Nephron progenitor cell (in vitro differentiated cells): ENCODE measurements around the gene MIA2.
A peak's percentile ranks its signal among the peaks of the same experiment; 100 is the strongest.
"Not testable (repeated sequence)": the region's sequence is repeated elsewhere in the genome, so short reads cannot be mapped to it uniquely, and the experiment has no call there.

Experiments
- DNase-seq: peaks from one replicate; pipeline ENCODE4 v3.0.0; 2021
- H3K27ac Mint-ChIP-seq: 2 replicates; pipeline ENCODE4 v1.8.0; 2021; ENCODE audit warnings: mild to moderate bottlenecking, moderate library complexity, mixed read lengths
- H3K27me3 Mint-ChIP-seq: 2 replicates; pipeline ENCODE4 v1.8.0; 2021; ENCODE audit warnings: mild to moderate bottlenecking, low read depth, mixed read lengths; ENCODE audit not compliant: poor library complexity
- H3K36me3 Mint-ChIP-seq: 2 replicates; pipeline ENCODE4 v1.8.0; 2021; ENCODE audit warnings: low read depth, mixed read lengths
- H3K4me1 Mint-ChIP-seq: 2 replicates; pipeline ENCODE4 v1.8.0; 2021; ENCODE audit warnings: mixed read lengths
- H3K4me3 Mint-ChIP-seq: 2 replicates; pipeline ENCODE4 v1.8.0; 2021; ENCODE audit warnings: mild to moderate bottlenecking, moderate library complexity, mixed read lengths
- H3K9me3 Mint-ChIP-seq: 2 replicates; pipeline ENCODE4 v1.8.0; 2021; ENCODE audit warnings: mild to moderate bottlenecking, moderate library complexity, mixed read lengths
- CTCF ChIP-seq: fragments of 200-600 bp; sonication (generic); IDR thresholded peaks from 2 replicates; pipeline ENCODE4 v1.5.0; 2021; ENCODE audit warnings: antibody characterized with exemption

Gene MIA2

GRCh38 chr14:39339003-39339402, 105.3 kb downstream of the MIA2 start:
- TF ChIP-seq CTCF: no peak
- H3K27ac Mint-ChIP-seq: no peak overlapping the region
- no peaks in the 10 kb centered on the region for H3K9me3 Mint-ChIP-seq
- peaks cover 36% of the 10 kb centered on the region for H3K36me3 Mint-ChIP-seq
- H3K4me3 Mint-ChIP-seq: no peak overlapping the region
- no peaks in the 10 kb centered on the region for H3K27me3 Mint-ChIP-seq
- peaks cover 12% of the 10 kb centered on the region for H3K4me1 Mint-ChIP-seq
- peak; percentile 17 for DNase-seq

- H3K9me3 Mint-ChIP-seq, H3K27me3 Mint-ChIP-seq, DNase-seq, H3K27ac Mint-ChIP-seq, H3K4me3 Mint-ChIP-seq: not testable (repeated sequence)
- H3K36me3 Mint-ChIP-seq: peaks cover 37% of the 10 kb centered on the region
- peaks cover 12% of the 10 kb centered on the region for H3K4me1 Mint-ChIP-seq
These were observed 107.4 kb downstream of the MIA2 start for GRCh38 chr14:39341126-39341525.

GRCh38 chr14:39342768-39343167, 109.1 kb downstream of the MIA2 start:
- DNase-seq: no peak
- Mint-ChIP-seq H3K4me1 (peaks cover 11% of the 10 kb centered on the region), H3K4me3 (no peak overlapping the region), H3K27me3 (no peaks in the 10 kb centered on the region), H3K36me3 (peaks cover 39% of the 10 kb centered on the region), H3K27ac (no peak overlapping the region), H3K9me3 (no peaks in the 10 kb centered on the region)
- no peak for TF ChIP-seq CTCF

GRCh38 chr14:39343614-39344013, 109.9 kb downstream of the MIA2 start:
- H3K27ac Mint-ChIP-seq: no peak overlapping the region
- peaks cover 38% of the 10 kb centered on the region for H3K36me3 Mint-ChIP-seq
- DNase-seq: no peak
- H3K27me3 Mint-ChIP-seq: no peaks in the 10 kb centered on the region
- peaks cover 6% of the 10 kb centered on the region for H3K4me1 Mint-ChIP-seq
- no peaks in the 10 kb centered on the region for H3K9me3 Mint-ChIP-seq
- no peak for TF ChIP-seq CTCF
- H3K4me3 Mint-ChIP-seq: no peak overlapping the region

GRCh38 chr14:39350866-39351265, 117.2 kb downstream of the MIA2 start:
- no peaks in the 10 kb centered on the region for H3K4me1 Mint-ChIP-seq
- H3K36me3 Mint-ChIP-seq: peaks cover 71% of the 10 kb centered on the region
- no peaks in the 10 kb centered on the region for H3K27me3 Mint-ChIP-seq
- H3K9me3 Mint-ChIP-seq: peaks cover 31% of the 10 kb centered on the region
- H3K27ac Mint-ChIP-seq: no peak overlapping the region
- TF ChIP-seq CTCF: no peak
- DNase-seq: no peak
- no peak overlapping the region for H3K4me3 Mint-ChIP-seq

GRCh38 chr14:39351708-39352107, 118.0 kb downstream of the MIA2 start:
- Mint-ChIP-seq H3K9me3 (peaks cover 38% of the 10 kb centered on the region), H3K36me3 (peaks cover 75% of the 10 kb centered on the region), H3K4me1 (no peaks in the 10 kb centered on the region), H3K4me3 (no peak overlapping the region), H3K27ac (no peak overlapping the region), H3K27me3 (no peaks in the 10 kb centered on the region)
- DNase-seq: no peak
- TF ChIP-seq CTCF: no peak

- not testable (repeated sequence) for DNase-seq, H3K4me3 Mint-ChIP-seq, H3K4me1 Mint-ChIP-seq, H3K27me3 Mint-ChIP-seq, H3K27ac Mint-ChIP-seq
- peaks cover 88% of the 10 kb centered on the region for H3K9me3 Mint-ChIP-seq
- H3K36me3 Mint-ChIP-seq: peaks cover 94% of the 10 kb centered on the region
These were observed 125.4 kb downstream of the MIA2 start for GRCh38 chr14:39359069-39359468.
